Smooth muscle cell (in vitro differentiated cells): ENCODE data around the gene SEMA3D. TPM values are rescaled to one million over a fixed set of nuclear protein-coding genes. Genes with fewer than 3 reads are reported as not detected.

Source experiments
- DNase-seq: peaks from one replicate; lab custom pipeline; 2025; ENCODE audit not compliant: unreplicated experiment; lab: John Stamatoyannopoulos, UW
- H2AFZ ChIP-seq: fragments of 200-600 bp; sonication (generic); 2 replicates; pipeline ENCODE4 v1.6.0; 2016; ENCODE audit warnings: antibody characterized with exemption, low read depth, mild to moderate bottlenecking
- H3F3A ChIP-seq: fragments of 200-600 bp; sonication (generic); 2 replicates; pipeline ENCODE4 v1.6.0; 2017; ENCODE audit warnings: antibody characterized with exemption, low read depth
- H3K27ac ChIP-seq: fragments of 200-600 bp; sonication (generic); 2 replicates; pipeline ENCODE4 v1.5.1; 2016; ENCODE audit warnings: low read depth, mild to moderate bottlenecking
- H3K27me3 ChIP-seq: fragments of 200-600 bp; sonication (generic); 2 replicates; pipeline ENCODE4 v1.6.1; 2016; ENCODE audit warnings: low read depth, mild to moderate bottlenecking
- H3K36me3 ChIP-seq: fragments of 200-600 bp; sonication (generic); 2 replicates; pipeline ENCODE4 v1.5.1; 2016; ENCODE audit warnings: low read depth
- H3K4me1 ChIP-seq: fragments of 200-600 bp; sonication (generic); 2 replicates; pipeline ENCODE4 v1.5.1; 2016; ENCODE audit warnings: low read depth
- H3K4me2 ChIP-seq: fragments of 200-600 bp; sonication (generic); 2 replicates; pipeline ENCODE4 v1.6.0; 2016; ENCODE audit warnings: mild to moderate bottlenecking
- H3K4me3 ChIP-seq: fragments of 200-600 bp; sonication (generic); 2 replicates; pipeline ENCODE4 v1.5.1; 2016; ENCODE audit warnings: mild to moderate bottlenecking
- H3K79me2 ChIP-seq: fragments of 200-600 bp; sonication (generic); 2 replicates; pipeline ENCODE4 v1.6.0; 2016; ENCODE audit warnings: low read depth, mild to moderate bottlenecking
- H3K9ac ChIP-seq: fragments of 200-600 bp; sonication (generic); 2 replicates; pipeline ENCODE4 v1.6.0; 2016; ENCODE audit warnings: low read depth
- H3K9me3 ChIP-seq: fragments of 200-600 bp; sonication (generic); replicated peaks from 2 replicates; pipeline ENCODE4 v1.5.1; 2016; ENCODE audit warnings: low read depth
- H4K20me1 ChIP-seq: fragments of 200-600 bp; sonication (generic); 2 replicates; pipeline ENCODE4 v1.6.0; 2016; ENCODE audit warnings: low read depth
- WGBS: methylation state at CpG from one replicate; pipeline ENCODE4 v1.1.7; 2016; ENCODE audit warnings: low lambda C conversion rate; 5-methylcytosine and 5-hydroxymethylcytosine counted together
- polyA plus RNA-seq: library from polyadenylated mRNA; unstranded; fragments of >200 nt; fragmentation: Nextera tagmentation; extraction: Ambion mirVana; gene quantifications from 2 replicates; pipeline ENCODE4 v1.2.1, GENCODE V29; 2016
- total RNA-seq: library from RNA; depleted of rRNA; stranded (reverse); fragments of >200 nt; gene quantifications from 2 replicates; pipeline ENCODE4 v1.2.3, GENCODE V29; 2014
- TF ChIP-seq, protein P1 (sequence below): fragments of 200-600 bp; sonication (generic); IDR thresholded peaks from 2 replicates; pipeline ENCODE4 v1.5.1; 2017; ENCODE audit warnings: borderline replicate concordance, mild to moderate bottlenecking, antibody characterized with exemption; ENCODE audit not compliant: insufficient read depth, poor library complexity, severe bottlenecking

The SEMA3D gene
- total and polyA plus RNA-seq, 2 experiments from 2014 or later, result 9.8 to 106 TPM

DNA sequence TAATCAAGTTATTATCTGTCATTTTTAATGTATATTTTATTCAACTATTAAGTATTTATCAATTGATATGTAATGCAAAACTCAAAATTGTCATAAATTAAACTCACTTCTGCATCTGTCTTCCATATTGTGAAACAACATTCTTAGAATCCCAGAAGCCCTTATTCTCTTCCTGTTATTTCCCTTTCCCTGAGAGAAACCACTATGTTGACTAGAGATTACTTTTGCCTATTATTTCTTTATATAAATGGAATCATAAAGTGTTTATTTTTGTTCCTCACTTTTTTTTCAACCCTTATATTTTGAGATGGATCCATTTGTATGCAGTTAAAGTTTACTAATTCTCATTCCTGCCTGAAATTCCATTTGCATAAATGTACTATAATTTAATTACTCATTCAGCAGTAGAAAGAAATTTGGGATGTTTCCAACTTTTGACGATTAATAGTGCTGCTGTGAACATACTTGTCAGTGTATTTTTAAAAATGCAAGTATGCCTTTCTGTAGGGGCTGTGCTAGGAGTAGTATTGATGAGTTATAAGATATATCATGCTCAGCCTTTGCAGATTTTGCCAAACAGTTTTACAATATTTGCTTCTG is 211.2 kb downstream of the SEMA3D start:
- H2AFZ ChIP-seq, result no peak overlapping the region
- H3K9me3 ChIP-seq, result no peaks in the 10 kb centered on the region
- DNase-seq, result no peak
- WGBS, result 95% methylated on average over 1 of the region's 1 CpG
- no peak overlapping the region for H3K9ac ChIP-seq
- H3K27me3 ChIP-seq, result no peaks in the 10 kb centered on the region
- no peak overlapping the region for H3K4me3 ChIP-seq
- no peaks in the 10 kb centered on the region for H3K4me1 ChIP-seq
- no peaks in the 10 kb centered on the region for H3K36me3 ChIP-seq
- no peaks in the 10 kb centered on the region for H3K79me2 ChIP-seq
- TF ChIP-seq, protein P1, sequence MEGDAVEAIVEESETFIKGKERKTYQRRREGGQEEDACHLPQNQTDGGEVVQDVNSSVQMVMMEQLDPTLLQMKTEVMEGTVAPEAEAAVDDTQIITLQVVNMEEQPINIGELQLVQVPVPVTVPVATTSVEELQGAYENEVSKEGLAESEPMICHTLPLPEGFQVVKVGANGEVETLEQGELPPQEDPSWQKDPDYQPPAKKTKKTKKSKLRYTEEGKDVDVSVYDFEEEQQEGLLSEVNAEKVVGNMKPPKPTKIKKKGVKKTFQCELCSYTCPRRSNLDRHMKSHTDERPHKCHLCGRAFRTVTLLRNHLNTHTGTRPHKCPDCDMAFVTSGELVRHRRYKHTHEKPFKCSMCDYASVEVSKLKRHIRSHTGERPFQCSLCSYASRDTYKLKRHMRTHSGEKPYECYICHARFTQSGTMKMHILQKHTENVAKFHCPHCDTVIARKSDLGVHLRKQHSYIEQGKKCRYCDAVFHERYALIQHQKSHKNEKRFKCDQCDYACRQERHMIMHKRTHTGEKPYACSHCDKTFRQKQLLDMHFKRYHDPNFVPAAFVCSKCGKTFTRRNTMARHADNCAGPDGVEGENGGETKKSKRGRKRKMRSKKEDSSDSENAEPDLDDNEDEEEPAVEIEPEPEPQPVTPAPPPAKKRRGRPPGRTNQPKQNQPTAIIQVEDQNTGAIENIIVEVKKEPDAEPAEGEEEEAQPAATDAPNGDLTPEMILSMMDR, result no peak
- no peak overlapping the region for H3K27ac ChIP-seq
- H3K4me2 ChIP-seq, result no peak overlapping the region
- no peaks in the 10 kb centered on the region for H4K20me1 ChIP-seq
- no peaks in the 10 kb centered on the region for H3F3A ChIP-seq

DNA sequence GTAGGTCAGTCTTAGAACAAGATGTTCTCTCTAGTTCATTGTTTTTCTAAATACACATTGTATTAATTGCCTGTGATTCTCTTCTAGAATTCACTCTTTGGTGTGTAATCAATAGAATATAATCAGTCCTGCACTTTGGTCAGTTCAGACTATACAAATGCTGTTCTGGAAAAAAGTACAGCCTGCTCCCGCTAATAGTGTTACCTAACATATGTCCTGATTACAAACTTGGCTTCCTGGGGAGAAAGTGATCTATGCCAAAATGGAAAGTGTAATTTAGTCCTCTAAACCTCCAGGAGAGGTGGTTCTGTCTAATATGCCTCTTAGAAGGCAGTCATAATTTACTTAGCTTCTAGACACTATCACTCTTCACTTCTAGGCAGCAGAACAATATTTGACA is 215.5 kb downstream of the SEMA3D start:
- Histone ChIP-seq H3K4me3 (no peak overlapping the region), H3K79me2 (no peaks in the 10 kb centered on the region), H3K36me3 (no peaks in the 10 kb centered on the region), H3K9ac (no peak overlapping the region), H3K27me3 (no peaks in the 10 kb centered on the region), H3F3A (no peaks in the 10 kb centered on the region), H3K9me3 (no peaks in the 10 kb centered on the region), H4K20me1 (no peaks in the 10 kb centered on the region), H2AFZ (no peak overlapping the region), H3K27ac (no peak overlapping the region), H3K4me1 (no peaks in the 10 kb centered on the region), H3K4me2 (no peak overlapping the region)
- TF ChIP-seq, protein P1, result no peak
- no peak for DNase-seq
- WGBS, result 93% methylated on average over 1 of the region's 1 CpG

DNA sequence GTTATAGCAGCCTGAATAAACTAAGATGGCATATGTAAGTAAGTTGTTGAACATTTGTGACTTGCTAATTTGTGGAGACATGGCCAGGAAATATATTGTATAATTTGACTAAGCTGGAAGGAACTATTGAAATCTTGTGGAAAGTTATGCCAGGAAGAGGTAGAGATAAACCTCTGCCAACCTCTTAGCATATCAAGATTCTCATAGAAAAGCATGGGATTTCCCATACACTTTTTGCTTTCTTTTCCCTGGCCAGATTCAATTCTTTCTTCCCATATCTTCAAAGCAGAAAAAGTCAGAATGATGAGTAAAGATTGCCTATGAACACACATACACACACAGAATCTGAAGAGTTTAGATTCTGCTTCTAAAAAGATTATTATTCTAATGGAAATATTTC is 216.2 kb downstream of the SEMA3D start:
- TF ChIP-seq, protein P1, result no peak
- Histone ChIP-seq H3K4me1 (no peaks in the 10 kb centered on the region), H3K4me3 (no peak overlapping the region), H3K36me3 (no peaks in the 10 kb centered on the region), H3K27ac (no peak overlapping the region), H4K20me1 (no peaks in the 10 kb centered on the region), H3K79me2 (no peaks in the 10 kb centered on the region), H2AFZ (no peak overlapping the region), H3K4me2 (no peak overlapping the region), H3K27me3 (no peaks in the 10 kb centered on the region), H3K9me3 (no peaks in the 10 kb centered on the region), H3F3A (no peaks in the 10 kb centered on the region), H3K9ac (no peak overlapping the region)
- no peak for DNase-seq

DNA sequence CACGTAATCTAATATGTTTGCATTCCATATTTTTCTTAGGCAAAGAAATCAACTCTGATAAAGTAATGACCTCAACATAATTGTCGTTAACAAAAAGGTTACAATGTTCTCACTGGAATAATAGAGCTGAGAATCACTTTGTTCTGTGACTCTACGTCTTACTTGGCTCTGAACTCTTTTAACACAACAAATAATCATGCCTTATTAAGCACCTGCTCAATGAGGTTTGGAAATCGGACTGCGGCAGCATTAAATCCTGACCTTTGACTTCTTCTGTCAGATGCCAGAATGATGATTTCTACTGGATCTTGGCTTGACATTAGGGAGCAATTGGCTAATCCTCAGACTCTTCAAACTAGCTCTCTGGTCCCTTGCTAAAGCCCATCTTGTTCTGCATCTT is 233.6 kb downstream of the SEMA3D start:
- no peak for DNase-seq
- peaks cover 2% of the 10 kb centered on the region for H3K4me1 ChIP-seq
- no peaks in the 10 kb centered on the region for H3F3A ChIP-seq
- H4K20me1 ChIP-seq, result no peaks in the 10 kb centered on the region
- no peak overlapping the region for H3K4me2 ChIP-seq
- no peak overlapping the region for H3K9ac ChIP-seq
- TF ChIP-seq, protein P1, result no peak
- H3K36me3 ChIP-seq, result no peaks in the 10 kb centered on the region
- 73% methylated on average over 5 of the region's 5 CpGs for WGBS
- no peaks in the 10 kb centered on the region for H3K79me2 ChIP-seq
- H3K4me3 ChIP-seq, result no peak overlapping the region
- H3K27ac ChIP-seq, result no peak overlapping the region
- H2AFZ ChIP-seq, result no peak overlapping the region
- no peaks in the 10 kb centered on the region for H3K27me3 ChIP-seq
- H3K9me3 ChIP-seq, result no peaks in the 10 kb centered on the region
